LoVo (cell line): ENCODE results near the gene ARMC6.
"Not testable (repeated sequence)": the region's sequence is repeated elsewhere in the genome, so short reads cannot be mapped to it uniquely, and the experiment has no call there.

Experiments
- DNase-seq: peaks from one replicate; pipeline ENCODE4 v3.0.0-alpha.2; 2016; ENCODE audit warnings: low spot score

The ARMC6 gene

GRCh38 chr19:19022380-19022961, 10.9 kb upstream of the ARMC6 start:
- DNase-seq = no peak

- not testable (repeated sequence) for DNase-seq
These were observed 10.0 kb upstream of the ARMC6 start for GRCh38 chr19:19023376-19023775.

GRCh38 chr19:19025861-19026260, 7.5 kb upstream of the ARMC6 start:
- no peak for DNase-seq

GRCh38 chr19:19026299-19026971, 7.0 kb upstream of the ARMC6 start:
- no peak for DNase-seq

GRCh38 chr19:19027228-19027627, 6.2 kb upstream of the ARMC6 start:
- DNase-seq = no peak

- DNase-seq = no peak
These were observed 4.9 kb upstream of the ARMC6 start for GRCh38 chr19:19028526-19028925.

GRCh38 chr19:19031891-19032290, 1.5 kb upstream of the ARMC6 start:
- no peak for DNase-seq

GRCh38 chr19:19032420-19033175, 805 bp upstream of the ARMC6 start:
- DNase-seq = no peak

GRCh38 chr19:19033176-19033425, 302 bp upstream of the ARMC6 start:
- no peak for DNase-seq

GRCh38 chr19:19034204-19034624, 811 bp downstream of the ARMC6 start:
- peak; percentile 82 for DNase-seq

GRCh38 chr19:19039901-19040300, 6.5 kb downstream of the ARMC6 start:
- no peak for DNase-seq

GRCh38 chr19:19040417-19040816, 7.0 kb downstream of the ARMC6 start:
- no peak for DNase-seq

GRCh38 chr19:19042732-19043280, 9.4 kb downstream of the ARMC6 start:
- DNase-seq = no peak

- no peak for DNase-seq
These were observed 10.1 kb downstream of the ARMC6 start for GRCh38 chr19:19043481-19043880.

GRCh38 chr19:19043881-19044280, 10.5 kb downstream of the ARMC6 start:
- DNase-seq = no peak

GRCh38 chr19:19049406-19049805, 16.0 kb downstream of the ARMC6 start:
- no peak for DNase-seq

GRCh38 chr19:19050104-19050503, 16.7 kb downstream of the ARMC6 start:
- DNase-seq = no peak

GRCh38 chr19:19050731-19051130, 17.3 kb downstream of the ARMC6 start:
- DNase-seq = no peak

- DNase-seq = no peak
These were observed 18.2 kb downstream of the ARMC6 start for GRCh38 chr19:19051478-19052213.

GRCh38 chr19:19052921-19053320, 19.5 kb downstream of the ARMC6 start:
- no peak for DNase-seq

- peak; percentile 4 for DNase-seq
These were observed 20.3 kb downstream of the ARMC6 start for GRCh38 chr19:19053508-19054314.
